Parathyroid adenoma (tissue), 2 donors: Measurements from ENCODE around the gene PSMB5.

Experiments
- H2AFZ ChIP-seq: fragments of 300-600 bp; sonication (generic); one replicate; pipeline ENCODE4 v1.7.0; 2017; ENCODE audit warnings: antibody characterized with exemption, mild to moderate bottlenecking
- H3K27ac ChIP-seq: fragments of 300-600 bp; sonication (generic); one replicate; pipeline ENCODE4 v1.7.0; 2017
- H3K27me3 ChIP-seq: fragments of 300-600 bp; sonication (generic); one replicate; pipeline ENCODE4 v1.7.0; 2017; ENCODE audit warnings: low read length; ENCODE audit not compliant: control insufficient read depth, insufficient read depth
- H3K36me3 ChIP-seq: fragments of 300-600 bp; sonication (generic); one replicate; pipeline ENCODE4 v1.7.0; 2017; ENCODE audit warnings: low read length; ENCODE audit not compliant: control insufficient read depth, insufficient read depth
- H3K4me1 ChIP-seq: fragments of 300-600 bp; sonication (generic); one replicate; pipeline ENCODE4 v1.7.0; 2017; ENCODE audit warnings: control low read depth
- H3K4me2 ChIP-seq: fragments of 300-600 bp; sonication (generic); one replicate; pipeline ENCODE4 v1.7.0; 2017; ENCODE audit warnings: low read length
- H3K4me3 ChIP-seq: fragments of 300-600 bp; sonication (generic); one replicate; pipeline ENCODE4 v1.7.0; 2017; ENCODE audit warnings: low read depth, low read length
- H3K79me2 ChIP-seq: fragments of 300-600 bp; sonication (generic); one replicate; pipeline ENCODE4 v1.7.0; 2017; ENCODE audit warnings: control low read depth
- H3K9ac ChIP-seq: fragments of 300-600 bp; sonication (generic); one replicate; pipeline ENCODE4 v1.7.0; 2017; ENCODE audit warnings: mild to moderate bottlenecking
- H3K9me3 ChIP-seq: fragments of 300-600 bp; sonication (generic); one replicate; pipeline ENCODE4 v1.7.0; 2017; ENCODE audit warnings: low read length; ENCODE audit not compliant: control insufficient read depth
- CTCF ChIP-seq: fragments of 300-600 bp; sonication (generic); IDR thresholded peaks from one replicate; pipeline ENCODE4 v1.7.0; 2017; ENCODE audit warnings: antibody characterized with exemption, mild to moderate bottlenecking
- donor health status: primary hyperparathyroidism.

PSMB5 gene

GRCh38 chr14:23023022-23023794, 11.5 kb downstream of the PSMB5 start:
- TF ChIP-seq CTCF = no peak
- Histone ChIP-seq H3K36me3 (no peaks in the 10 kb centered on the region), H3K27me3 (no peaks in the 10 kb centered on the region), H3K27ac (no peak overlapping the region), H2AFZ (no peak overlapping the region), H3K9me3 (no peaks in the 10 kb centered on the region), H3K4me3 (no peak overlapping the region), H3K79me2 (no peaks in the 10 kb centered on the region), H3K4me2 (no peak overlapping the region), H3K9ac (no peak overlapping the region), H3K4me1 (peaks cover 4% of the 10 kb centered on the region)

GRCh38 chr14:23021889-23022442, 12.7 kb downstream of the PSMB5 start:
- no peak overlapping the region for H3K4me3 ChIP-seq

GRCh38 chr14:23021434-23021833, 13.3 kb downstream of the PSMB5 start:
- Histone ChIP-seq H3K9me3 (no peaks in the 10 kb centered on the region), H2AFZ (peak overlapping the region; percentile 43), H3K79me2 (no peaks in the 10 kb centered on the region), H3K36me3 (no peaks in the 10 kb centered on the region), H3K4me1 (peaks cover 4% of the 10 kb centered on the region), H3K4me2 (no peak overlapping the region), H3K27me3 (no peaks in the 10 kb centered on the region), H3K27ac (no peak overlapping the region), H3K9ac (no peak overlapping the region), H3K4me3 (no peak overlapping the region)
- no peak for TF ChIP-seq CTCF

More at GRCh38 chr14:23021889-23022442, 12.7 kb downstream of the PSMB5 start:
- Histone ChIP-seq H3K36me3 (no peaks in the 10 kb centered on the region), H3K27ac (no peak overlapping the region), H3K9me3 (no peaks in the 10 kb centered on the region), H3K9ac (no peak overlapping the region), H2AFZ (peak overlapping the region; percentile 43), H3K27me3 (no peaks in the 10 kb centered on the region), H3K79me2 (no peaks in the 10 kb centered on the region), H3K4me1 (peaks cover 4% of the 10 kb centered on the region), H3K4me2 (no peak overlapping the region)
- TF ChIP-seq CTCF = no peak

GRCh38 chr14:23020143-23021128, 14.3 kb downstream of the PSMB5 start:
- H3K4me1 ChIP-seq = peaks cover 4% of the 10 kb centered on the region
- H3K4me2 ChIP-seq = no peak overlapping the region
- H3K27ac ChIP-seq = no peak overlapping the region
- H3K27me3 ChIP-seq = no peaks in the 10 kb centered on the region
- no peak overlapping the region for H3K9ac ChIP-seq
- no peak overlapping the region for H2AFZ ChIP-seq
- H3K36me3 ChIP-seq = no peaks in the 10 kb centered on the region
- H3K9me3 ChIP-seq = no peaks in the 10 kb centered on the region
- TF ChIP-seq CTCF = no peak
- no peaks in the 10 kb centered on the region for H3K79me2 ChIP-seq
- no peak overlapping the region for H3K4me3 ChIP-seq
